Stimulated activated CD8-positive, alpha-beta memory T cell treated with anti-CD3 and anti-CD28 coated beads, Interleukin-2, amount 100 ng/mL, for 48 hours (primary cell): ENCODE results near the gene CDC42BPB.

ENCODE experiments used
- DNase-seq, 2 donors: peaks; one replicate each; pipeline ENCODE4 v3.0.0-alpha.2; 2020; ENCODE audit warnings: low read depth in 2 of 2

The CDC42BPB gene, protein sequence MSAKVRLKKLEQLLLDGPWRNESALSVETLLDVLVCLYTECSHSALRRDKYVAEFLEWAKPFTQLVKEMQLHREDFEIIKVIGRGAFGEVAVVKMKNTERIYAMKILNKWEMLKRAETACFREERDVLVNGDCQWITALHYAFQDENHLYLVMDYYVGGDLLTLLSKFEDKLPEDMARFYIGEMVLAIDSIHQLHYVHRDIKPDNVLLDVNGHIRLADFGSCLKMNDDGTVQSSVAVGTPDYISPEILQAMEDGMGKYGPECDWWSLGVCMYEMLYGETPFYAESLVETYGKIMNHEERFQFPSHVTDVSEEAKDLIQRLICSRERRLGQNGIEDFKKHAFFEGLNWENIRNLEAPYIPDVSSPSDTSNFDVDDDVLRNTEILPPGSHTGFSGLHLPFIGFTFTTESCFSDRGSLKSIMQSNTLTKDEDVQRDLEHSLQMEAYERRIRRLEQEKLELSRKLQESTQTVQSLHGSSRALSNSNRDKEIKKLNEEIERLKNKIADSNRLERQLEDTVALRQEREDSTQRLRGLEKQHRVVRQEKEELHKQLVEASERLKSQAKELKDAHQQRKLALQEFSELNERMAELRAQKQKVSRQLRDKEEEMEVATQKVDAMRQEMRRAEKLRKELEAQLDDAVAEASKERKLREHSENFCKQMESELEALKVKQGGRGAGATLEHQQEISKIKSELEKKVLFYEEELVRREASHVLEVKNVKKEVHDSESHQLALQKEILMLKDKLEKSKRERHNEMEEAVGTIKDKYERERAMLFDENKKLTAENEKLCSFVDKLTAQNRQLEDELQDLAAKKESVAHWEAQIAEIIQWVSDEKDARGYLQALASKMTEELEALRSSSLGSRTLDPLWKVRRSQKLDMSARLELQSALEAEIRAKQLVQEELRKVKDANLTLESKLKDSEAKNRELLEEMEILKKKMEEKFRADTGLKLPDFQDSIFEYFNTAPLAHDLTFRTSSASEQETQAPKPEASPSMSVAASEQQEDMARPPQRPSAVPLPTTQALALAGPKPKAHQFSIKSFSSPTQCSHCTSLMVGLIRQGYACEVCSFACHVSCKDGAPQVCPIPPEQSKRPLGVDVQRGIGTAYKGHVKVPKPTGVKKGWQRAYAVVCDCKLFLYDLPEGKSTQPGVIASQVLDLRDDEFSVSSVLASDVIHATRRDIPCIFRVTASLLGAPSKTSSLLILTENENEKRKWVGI (N-terminal part only)

GRCh38 chr14:103057372-103058163 lies at the start of gene CDC42BPB:
TSS of gene CDC42BPB (minus strand) at chr14:103057549. CDS start at chr14:103057173, 376 bp downstream.
- peak; percentile 19 to 42 for DNase-seq

GRCh38 chr14:103105580-103106150 lies 48.3 kb upstream of the CDC42BPB start:
- DNase-seq: no peak

- peak; percentile 59 to 63 for DNase-seq
Observed at GRCh38 chr14:103104654-103105452, 47.5 kb upstream of the CDC42BPB start.

DNA sequence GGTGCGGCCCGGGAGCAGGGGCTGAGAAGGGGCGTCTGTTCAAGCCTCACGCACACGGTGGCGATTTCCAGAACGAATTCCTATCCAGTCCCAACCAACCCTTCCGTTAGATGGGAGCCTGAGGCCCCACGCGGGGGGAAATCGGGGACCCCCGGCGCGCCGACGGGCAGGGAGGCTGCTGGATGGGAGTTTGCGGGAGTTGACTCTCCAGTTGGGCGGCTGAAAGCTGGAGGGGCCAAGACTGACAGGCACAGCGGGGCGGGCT lies 47.0 kb upstream of the CDC42BPB start:
- DNase-seq: no peak

- no peak for DNase-seq
Observed at GRCh38 chr14:103103461-103104388, 46.4 kb upstream of the CDC42BPB start.

- DNase-seq: no peak
Observed at GRCh38 chr14:103102689-103103260, 45.4 kb upstream of the CDC42BPB start.

DNA sequence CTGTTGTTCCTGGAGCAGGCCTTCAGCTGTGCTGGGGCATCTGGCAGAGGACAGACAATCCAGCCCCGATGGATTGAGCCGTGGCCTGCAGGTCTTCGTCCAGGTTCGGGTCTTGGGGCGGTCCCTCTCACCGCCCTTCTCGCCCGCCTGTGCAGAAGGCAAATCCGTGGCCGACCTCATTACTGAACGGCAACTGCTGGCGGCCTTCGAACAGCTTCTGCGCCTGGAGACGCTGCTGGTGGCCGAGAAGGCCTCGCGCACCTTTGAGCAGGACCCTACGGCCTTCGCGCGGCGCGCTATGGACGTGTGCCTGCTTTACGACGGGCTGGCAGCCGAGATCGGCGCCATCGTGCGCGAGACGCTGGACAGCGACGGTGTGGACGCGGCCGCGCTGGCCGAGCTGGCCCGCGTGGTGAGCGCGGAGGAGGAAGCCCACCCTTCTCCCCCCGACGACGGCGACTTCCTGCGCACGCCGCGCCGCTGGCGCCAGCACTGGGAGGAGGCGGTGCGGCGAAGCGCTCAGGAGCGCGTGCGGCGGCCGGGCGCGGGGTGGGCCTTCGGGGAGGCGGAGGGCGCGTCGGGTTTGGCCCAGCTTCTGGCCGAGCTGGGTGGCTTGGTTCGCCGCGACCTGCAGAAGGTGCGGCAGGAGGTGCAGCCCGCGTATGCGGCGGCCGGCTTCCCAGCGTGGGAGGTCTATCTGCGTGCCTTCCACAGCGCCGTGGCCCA lies 44.8 kb upstream of the CDC42BPB start:
- DNase-seq: no peak

DNA sequence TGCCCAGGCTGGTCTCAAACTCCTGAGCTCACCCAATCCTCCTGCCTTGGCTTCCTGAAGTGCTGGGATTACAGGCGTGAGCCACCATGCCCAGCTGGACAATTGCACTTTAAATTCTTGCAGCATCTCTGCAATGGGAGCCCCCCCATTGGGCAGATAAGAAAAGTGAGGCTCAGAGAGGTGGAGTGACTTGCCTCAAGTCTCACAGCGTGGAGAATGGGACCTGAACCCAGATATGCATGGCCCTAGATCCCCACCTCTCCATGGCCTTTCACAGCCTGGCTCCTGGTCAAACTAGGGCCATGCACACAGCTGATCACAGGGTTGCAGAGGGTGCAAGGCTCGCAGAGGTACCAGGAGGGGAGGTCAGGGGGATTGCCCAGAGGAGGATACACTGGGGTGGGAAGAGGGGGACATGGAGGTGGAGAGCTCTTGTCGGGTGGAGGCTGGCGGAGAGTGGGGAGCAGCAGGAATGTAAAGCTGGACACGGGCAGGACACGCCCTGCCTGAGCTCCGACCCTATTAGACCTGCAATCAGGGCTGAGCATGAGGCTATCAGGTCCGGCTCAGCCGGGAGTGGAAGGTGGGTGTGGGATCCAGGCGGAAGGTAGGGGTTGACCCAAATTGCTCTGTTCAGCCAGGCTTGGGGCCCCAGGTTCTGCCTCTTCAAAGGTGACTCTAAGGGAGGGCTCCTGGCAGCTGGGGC lies 44.1 kb upstream of the CDC42BPB start:
- no peak for DNase-seq

DNA sequence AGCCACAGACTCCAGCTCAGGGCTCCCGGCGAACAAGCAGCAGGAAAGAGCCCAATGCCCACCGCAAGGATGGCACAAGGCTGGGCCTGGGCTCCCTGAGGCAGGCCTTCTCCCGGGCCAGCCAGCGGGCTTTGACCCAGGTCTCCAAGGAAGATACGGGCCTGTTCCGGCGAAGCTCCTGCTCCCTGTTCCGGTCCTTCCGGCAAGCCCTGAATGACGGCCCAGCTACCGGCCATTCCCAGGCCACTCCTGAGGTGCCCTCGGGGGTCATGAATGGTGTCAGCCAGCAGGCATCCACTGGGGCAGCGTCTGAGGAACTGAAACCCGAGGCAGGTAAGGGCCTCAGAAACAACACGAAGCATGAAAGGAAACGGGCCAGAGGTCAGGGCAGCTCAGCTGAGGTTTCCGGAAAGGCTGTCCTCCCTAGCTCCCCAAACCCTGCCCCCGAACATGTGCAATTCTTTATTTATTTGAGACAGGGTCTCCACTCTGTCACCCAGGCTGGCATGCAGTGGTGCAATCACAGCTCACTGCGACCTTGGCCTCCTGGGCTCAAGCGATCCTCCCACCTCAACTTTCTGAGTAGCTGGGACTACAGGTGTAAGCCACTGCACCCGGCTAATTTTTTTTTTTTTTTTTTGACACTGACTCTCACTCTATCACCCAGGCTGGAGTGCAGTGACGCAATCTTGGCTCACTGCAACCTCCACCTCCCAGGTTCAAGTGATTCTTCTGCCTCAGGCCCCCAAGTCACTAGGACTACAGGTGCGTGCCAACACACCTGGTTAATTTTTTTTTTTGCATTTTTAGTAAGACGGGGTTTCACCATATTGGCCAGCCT lies 43.2 kb upstream of the CDC42BPB start:
- DNase-seq: no peak

DNA sequence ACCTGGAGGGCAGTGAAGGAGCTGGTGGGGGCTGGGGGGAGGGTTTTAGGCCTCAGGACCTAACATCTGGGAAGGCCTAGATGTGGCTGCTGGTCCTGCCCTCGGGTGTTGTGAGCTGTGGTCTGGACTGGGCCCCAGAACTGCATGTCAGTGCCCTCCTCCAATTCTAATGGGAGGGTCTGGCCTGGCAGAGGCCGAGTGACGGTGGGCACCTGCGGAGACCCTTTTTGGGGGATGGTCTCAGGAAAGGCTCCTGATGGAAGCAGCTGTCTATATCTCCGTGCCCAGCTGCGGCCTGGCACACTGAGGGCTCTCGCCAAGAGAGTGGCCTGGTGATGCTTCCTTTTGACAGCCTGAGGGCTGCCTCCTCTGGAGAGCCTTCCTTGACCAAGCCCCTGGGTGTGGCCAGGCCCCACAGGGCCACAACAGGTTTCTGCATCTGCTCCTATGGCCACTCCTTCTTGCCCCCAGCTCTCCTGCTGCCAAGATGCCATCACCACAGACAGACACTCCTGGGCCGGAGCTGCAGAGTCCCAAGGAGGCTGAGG lies 42.5 kb upstream of the CDC42BPB start:
- DNase-seq: no peak

DNA sequence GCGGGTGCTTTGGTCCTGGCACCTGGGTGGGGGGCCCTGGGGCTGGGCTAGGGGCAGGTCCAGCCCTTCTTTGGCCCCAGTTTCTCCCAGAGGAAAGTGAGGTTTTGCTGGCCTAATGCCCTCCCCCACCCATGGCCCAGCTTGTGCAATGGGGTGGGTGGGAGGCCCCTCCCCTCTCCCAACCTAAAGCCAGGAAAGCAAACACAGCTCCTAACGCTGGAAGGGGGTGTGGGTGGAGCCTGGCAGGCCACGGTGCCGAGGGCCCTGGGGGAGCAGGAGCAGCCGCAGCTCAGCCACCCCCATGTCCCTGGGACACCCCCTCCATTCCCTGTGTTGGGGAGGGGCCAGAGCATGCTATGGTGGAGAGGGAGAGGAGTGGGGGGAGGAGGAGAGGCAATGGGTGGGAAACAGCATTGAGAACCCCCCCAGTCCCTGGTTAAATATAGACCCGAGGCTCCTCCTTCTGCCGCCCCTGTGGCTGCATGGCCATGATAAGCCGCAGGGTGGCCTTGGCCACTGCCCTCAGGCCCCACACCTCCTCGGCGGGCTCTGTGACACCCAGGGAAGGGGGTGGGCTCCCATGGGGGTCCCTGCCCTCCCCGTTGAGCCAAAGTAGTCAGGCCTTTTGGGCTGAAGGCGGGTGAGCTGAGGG lies 41.9 kb upstream of the CDC42BPB start:
- DNase-seq: no peak

DNA sequence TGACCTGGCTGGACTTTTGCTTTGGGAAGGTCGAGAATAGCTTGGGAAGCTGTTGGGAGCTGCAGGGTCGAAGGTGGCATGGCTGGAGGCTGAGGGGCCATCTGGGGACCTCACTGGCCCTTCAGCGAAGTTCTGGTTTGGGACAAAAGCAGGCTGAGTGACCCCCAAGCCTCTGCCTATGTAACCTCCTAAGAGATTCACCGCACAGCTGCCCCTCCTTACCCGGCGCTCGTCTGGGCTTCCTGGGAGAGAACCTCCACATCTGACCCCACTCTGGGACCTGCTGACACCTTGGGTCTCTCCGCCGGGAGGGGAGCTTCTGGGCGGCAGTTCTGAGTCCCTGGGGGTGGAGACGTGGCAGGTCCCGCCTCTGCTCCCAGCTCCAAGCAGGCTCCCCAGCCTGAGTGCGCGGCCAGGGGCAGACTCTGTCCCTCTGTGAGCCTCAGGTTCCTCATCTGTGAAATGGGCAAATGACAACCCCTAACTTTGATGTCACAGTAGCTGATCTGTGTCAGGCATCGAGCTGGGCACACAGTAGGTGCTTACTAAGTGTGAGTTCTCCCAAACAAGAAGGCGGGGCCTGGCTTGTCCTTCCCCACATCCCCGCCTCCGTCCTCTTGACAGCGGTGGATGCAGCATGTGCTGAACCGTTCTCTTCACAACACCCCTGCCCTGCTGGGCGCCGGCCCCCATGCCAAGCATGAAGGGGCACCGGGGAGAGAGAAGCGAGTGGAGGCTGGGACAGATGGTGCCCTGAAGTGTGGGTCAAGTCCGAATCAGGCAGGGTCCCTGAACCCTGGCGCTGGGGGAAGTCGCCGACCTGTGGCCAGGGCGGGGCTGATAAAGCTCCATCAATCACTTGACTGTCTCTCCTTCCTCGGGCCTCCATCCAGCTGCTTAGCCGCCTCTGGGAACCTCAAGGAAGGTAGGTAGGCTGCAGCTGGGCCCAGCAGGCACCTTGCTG lies 40.9 kb upstream of the CDC42BPB start:
- no peak for DNase-seq

DNA sequence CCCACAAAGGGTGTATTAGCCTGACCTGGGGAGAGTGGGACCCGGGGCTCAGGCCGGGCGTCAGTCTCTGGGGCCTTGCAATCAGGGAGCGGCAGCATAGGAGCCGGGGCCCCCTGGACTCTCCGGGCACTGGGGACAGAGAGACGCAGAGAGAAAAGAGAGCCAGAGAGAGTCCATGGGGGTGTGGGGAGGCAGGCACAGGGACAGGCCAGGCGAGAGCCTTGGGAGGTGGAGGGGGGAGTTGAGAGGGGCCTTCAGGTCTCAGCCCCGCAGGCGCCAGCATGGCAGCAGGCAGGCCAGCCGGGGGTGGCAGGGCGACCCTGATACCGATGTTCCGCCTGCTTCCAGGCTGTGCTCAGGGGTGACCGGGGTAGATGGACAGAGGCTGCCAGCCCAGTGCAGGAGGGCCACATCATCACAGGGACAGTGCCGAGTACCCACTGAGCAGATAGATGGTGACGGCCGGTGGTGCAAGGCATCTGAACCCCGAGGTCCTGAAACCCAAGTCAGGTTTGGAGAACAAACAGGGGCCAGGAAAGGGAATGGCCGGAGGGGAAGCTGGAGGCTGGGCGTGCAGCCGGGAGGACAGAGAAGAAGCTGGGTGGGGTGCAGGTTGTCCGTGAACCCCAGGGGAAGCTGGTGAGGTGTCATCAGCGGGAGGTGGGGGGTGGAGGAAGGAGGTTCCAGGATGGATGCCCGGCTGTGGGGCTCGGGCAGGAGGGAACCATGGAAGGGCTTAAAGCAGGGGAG lies 40.1 kb upstream of the CDC42BPB start:
- no peak for DNase-seq

- no peak for DNase-seq
Observed at GRCh38 chr14:103096387-103096786, 39.0 kb upstream of the CDC42BPB start.
